Activated gamma-delta T cell treated with Interleukin-2 at 50 U/mL for 16 hours (primary cell): ENCODE data around the gene EFHD1.
A peak's percentile ranks its signal among the peaks of the same experiment; 100 is the strongest.
"Not testable (repeated sequence)": the region's sequence is repeated elsewhere in the genome, so short reads cannot be mapped to it uniquely, and the experiment has no call there.

Experiments used
- DNase-seq: peaks from one replicate; pipeline ENCODE4 v3.0.0-alpha.2; 2020

Gene EFHD1

DNA sequence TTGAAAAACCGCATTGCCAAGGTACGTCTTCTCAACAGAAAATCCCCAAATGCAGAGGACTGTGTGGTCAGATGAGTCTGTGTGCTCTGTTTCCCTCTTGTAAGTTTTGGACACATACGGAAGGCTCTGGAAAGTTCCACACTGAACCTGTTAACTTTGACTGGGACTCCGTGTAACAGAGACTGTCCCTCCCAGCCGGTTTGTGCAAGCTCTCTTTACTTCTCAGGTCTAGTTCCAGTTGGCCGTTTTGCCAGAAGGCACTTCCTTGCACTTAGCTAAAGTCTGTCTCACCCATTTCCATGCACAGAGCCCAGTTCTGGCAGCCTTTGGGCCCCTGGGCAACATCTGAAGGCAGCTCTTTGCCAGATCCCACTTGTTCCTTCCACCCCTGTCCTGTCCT is 22.0 kb downstream of the EFHD1 start:
- DNase-seq: no peak

DNA sequence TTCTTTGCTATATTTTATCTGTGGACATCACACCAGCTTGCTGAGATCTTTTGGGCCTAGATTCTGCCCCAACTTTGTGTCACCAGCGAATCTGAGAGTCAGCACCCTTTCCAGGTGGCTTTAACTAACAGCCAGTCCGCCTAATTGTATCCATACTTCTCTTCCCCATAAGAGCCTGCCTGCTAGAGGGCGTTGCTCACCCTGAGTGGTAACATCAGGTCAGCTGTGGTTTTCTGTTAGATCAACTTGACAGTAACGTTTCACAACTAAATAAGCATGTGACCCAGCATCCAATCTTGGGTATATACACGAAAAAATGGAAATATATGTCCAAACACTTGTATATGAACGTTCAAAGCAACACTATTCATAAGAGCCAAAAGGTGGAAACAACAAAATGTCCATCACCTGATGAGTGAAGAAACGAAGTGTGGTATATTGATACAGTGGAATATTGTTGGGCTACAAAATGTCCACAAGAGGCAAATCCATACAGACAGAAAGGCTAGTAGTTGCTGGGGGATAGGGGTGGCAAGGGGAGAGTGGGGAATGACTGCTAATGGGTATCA is 24.9 kb downstream of the EFHD1 start:
- no peak for DNase-seq

DNA sequence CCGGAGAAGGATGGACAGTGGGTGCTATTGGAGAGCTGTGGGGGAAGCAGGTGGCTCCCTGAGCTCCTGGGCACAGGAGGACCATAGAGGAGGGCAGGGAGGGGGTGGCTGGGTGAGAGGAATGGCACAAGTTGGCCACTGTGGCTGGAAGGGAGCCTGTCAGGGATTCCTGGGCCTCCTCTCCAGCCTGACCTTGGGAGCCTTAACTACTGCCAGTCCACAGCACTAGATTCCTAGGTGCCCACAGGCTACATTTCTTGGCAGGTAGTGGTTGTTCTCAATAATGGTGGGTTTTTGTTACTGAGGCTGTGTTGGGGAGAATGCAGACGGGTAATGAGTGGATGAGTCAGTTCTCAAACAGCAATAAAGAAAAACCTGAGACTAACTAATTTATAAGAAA is 26.0 kb downstream of the EFHD1 start:
- DNase-seq: no peak

DNA sequence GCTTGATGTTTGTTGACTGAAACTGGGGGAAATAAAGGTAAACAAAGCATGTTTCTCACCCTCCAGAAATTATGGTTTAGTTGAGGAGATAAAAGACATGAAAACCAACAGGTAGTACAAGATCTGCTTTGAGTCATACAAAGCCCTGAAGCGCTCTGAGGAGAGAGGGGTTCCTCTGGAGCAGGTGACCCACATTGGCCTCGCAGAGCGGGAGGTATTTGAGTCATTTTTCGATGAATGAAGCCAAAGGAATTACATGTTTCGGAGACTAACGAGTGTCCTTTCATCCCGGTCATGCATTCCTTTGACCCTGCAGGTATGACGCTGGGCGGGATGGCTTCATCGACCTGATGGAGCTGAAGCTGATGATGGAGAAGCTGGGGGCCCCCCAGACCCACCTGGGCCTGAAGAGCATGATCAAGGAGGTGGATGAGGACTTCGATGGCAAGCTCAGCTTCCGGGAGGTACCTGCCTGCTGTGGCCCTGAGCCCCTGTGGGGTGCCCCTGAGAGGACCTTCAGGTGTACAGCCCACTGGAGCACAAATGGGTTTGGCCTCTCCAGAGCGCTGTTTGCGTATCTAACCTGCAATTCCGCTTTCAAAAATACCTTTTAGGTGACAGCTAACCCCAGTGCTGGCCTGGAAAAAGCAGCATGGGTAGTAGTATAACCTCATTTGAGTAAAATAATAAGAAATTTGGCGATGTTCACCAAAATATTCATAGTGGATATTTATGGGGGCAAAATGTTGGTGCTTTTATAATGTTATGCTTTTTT is 29.3 kb downstream of the EFHD1 start:
- no peak for DNase-seq

DNA sequence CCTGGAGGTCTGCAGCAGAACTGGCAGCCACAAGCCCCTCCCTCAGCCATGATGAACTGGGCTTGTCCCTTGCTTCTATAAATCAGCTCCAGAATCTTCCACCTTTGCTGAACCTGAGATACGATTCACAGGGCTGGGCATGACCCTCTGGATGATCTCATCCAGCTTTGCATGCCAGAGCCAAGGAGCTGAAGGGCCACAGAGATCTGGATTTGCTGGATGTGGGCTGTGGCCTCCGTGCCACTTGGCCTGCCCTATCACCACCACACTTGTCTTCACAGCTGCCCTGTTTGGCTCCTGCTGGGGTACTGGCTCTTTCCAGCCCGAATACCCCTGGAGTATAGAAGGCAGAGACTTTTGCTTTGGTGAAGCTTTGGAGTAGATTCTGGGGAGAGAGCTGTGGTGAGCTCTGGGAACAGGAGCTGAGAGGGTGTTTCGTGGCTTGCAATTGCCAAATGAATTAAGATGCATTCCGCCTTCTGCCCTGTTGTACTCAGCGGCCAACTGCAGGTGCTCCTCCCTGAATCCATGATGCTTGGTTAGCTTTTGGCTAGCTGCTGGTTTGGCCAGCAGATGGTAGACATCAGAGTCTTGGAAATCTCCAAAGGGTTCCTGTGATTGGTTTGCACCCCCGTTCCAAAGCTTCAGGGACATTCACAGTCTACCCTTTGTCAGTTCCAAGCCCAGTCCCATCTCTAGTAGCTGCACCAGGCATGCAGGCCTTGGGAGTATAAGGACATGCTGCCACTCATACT is 32.8 kb downstream of the EFHD1 start:
- DNase-seq: no peak

DNA sequence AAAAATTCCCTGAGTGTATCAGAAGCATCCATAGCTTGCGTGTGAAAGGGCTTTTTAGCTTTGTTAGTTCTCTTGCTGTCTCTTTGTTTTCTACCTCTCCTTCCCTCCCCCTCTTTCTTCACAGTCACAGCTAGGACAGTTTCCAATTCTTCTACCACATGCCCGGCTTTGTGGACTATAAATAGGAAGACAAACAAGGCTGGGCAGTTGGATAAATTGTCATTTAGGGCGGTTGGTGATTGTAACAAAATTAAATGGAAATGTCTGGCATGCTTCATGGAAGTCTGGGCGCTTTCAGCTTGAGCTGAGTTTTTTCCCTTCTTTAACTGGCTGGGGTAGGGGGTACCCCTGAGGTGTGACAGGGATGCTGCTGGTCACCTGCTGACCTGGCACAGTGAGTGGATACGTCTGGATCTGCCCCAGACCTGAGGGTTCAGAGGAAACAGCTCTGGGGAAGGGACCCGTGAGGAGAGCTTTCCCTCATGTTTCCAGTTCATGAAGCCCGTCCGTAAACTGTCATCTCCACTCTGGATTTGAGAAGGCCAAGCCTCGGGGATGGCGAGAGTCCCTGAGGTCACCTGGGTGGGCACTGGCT is 34.7 kb downstream of the EFHD1 start:
- DNase-seq: no peak

DNA sequence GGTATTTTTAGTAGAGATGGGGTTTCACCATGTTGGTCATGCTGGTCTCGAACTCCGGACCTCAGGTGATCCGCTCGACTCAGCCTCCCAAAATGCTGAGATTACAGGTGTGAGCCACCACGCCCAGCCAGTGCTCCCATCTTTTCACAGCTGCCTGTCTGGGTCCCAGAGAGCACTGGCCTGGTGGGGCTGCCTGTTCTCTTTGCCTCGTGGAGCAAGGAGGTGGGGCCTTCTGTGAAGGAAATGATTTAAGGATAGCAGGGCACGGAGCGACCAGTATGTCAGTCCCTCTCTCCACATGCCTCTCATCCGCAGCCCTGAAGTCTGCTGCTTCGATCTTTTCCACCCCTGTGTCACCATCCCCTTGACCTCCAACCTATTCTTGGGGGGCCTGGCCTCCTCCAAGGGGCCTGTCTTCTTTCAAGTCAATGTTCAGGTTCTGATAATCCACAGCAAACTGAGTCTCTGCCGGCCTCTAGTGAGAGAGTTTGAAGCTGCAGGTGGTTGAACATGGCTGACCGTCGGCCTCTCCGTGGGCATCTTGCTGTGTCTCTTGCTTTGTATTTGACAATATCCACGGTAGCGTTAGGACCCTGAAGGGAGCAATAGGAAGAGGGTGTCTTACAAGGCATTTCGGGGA is 35.5 kb downstream of the EFHD1 start:
- DNase-seq: no peak

DNA sequence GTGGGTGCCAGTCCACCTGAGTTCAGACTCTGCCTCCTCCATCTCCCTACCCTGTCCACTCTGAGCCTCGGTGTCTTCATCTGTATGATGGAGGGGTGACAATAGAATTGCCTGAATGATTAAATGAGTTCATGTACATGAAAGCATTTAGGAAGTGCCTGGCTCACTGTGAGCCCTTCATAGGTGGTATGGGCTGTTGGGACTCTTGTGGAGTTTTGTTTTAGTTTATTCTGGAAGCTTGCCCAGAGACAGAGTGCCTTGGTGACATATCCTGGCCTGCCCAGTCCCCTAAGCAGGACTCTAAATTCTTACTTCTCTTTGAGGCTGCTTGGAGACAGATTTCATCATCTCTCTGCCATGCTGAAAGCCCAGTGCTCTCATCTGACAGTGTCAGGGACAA is 39.2 kb downstream of the EFHD1 start:
- DNase-seq: no peak

DNA sequence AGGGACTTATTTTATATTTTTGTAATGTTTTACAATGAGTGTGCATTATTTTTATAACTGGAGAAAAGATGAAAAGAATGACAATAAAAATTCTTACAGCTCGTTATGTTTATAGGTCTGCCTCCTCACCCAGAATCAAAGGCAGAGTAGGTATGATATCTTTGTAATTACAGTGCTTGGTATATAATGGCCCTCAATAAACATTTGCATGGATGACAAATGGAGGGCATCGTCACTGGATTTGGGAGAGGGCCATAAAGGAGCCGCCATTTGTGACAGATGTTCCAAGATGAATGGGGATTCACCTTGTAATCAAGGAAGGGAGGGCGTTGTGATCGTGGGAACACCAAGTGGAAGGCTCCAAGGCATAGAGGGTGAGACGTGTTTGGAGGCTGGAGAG is 41.1 kb downstream of the EFHD1 start:
- DNase-seq: no peak

DNA sequence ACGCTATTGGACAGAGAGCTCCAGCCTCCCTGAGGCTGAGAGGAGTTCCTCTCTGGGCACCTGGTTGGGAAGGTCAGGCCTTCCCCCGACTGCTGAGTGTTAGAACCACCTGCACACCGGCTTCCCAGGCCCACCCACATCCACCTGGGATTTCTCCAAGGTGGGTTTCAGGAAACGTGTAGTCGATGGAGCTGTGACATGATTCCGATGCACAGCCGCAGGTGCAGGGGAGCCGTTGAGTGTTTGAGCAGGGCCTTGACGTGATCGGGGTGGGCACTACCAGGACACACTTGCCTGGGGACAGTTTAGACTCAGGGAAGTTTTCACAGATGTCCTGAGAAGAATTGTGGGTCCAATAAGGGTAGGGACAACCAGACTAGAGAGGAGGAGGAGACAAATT is 42.0 kb downstream of the EFHD1 start:
- DNase-seq: no peak

DNA sequence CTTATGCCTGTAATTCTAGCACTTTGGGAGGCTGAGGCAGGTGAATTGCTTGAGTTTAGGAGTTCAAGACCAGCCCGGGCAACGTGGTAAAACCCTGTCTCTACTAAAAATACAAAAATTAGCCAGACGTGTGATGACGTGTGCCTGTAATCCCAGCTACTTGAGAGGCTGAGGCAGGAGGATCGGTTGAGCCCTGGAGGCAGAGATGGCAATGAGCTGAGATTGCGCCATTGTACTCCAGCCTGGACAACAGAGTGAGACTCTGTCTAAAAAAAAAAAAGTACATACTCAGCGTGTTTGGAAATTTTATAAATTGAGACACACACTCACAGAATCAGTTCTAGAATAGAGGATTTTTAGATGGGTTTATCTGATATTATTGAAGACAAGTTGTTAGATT is 46.6 kb downstream of the EFHD1 start:
- no peak for DNase-seq

DNA sequence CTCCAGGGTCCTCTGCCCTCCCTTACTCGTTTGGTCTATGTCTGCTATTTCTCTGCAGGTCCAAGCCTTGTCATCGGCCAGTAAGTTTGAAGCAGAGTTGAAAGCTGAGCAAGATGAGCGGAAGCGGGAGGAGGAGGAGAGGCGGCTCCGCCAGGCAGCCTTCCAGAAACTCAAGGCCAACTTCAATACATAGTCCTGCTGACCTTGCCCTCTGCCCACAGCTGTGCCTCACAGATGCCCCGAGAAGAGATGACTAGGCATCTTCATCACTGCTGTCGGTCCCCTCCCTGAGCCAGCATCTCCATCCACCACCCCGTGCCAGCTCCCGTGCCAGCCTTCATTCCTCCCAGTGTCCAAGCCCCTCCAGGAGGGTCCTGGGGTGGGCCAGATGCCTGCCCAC is 48.1 kb downstream of the EFHD1 start:
- DNase-seq: no peak

DNA sequence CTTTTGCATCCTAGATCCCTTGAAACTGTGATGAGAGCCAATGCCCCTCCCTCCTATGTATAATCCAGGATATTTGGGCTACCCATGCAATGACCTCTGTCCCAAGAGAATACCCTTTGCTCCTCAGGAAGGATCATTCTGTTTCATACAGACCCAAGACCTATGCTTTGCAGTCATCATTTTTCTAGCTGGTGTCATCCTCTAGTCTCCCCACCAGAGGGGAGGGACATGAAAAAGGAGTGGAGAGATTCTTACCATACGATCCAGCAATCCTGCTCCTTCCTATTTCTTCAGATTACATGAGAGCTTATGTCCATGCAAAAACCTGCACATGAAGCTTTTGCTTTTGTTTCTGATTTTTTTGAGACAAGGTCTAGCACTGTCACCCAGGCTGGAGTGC is 50.0 kb downstream of the EFHD1 start:
- no peak for DNase-seq

DNA sequence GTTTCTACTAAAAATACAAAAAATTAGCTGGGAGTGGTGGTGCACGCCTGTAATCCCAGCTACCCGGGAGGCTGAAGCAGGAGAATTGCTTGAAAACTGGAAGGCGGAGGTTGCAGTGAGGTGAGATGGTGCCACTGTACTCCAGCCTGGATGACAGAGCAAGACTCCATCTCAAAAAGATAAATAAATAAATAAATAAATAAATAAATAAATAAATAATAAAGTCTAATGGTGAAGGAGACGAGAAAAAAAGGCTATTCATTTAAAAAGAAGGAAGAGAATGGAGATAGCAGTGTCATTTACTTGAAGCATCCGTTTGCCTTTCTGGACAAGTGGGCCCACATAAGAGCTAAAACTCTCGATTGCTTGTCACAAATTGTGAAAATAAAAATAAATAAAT is 52.0 kb downstream of the EFHD1 start:
- not testable (repeated sequence) for DNase-seq

DNA sequence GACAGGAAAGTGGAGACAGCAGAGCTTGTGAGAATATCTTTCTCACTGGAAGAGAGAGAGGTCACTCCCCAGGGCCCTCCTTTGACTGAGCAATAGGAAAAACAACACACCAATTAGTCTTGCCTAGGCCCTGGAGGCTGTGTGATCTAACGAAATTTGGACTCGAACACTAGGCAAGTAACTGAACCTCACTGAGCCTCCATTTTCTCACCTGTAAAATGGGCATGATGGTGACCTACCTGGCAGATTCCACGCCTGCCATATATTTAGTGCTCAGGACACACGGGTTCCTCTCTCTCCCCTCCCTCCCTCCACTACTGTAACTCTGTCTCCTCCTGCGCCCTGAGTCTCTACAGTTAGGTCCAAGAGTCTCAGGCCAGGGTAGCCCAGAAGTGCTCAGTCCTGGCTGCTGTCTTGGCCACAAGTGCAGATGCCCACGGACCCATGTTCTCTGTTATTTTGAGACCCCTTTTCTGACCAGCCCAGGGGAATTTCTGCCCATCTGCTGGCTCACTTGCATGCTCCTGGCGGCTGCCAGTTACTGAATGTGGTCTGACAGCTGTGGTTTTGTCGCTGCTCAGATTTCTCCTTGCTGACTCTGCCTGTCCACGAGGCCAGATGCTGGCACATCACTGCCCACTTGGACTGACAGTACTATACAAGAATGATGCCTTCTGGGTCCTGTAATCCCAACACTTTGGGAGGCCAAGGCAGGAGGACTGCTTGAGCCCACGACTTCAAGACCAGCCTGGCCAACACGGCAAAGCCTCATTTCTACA is 54.2 kb downstream of the EFHD1 start:
- no peak for DNase-seq

DNA sequence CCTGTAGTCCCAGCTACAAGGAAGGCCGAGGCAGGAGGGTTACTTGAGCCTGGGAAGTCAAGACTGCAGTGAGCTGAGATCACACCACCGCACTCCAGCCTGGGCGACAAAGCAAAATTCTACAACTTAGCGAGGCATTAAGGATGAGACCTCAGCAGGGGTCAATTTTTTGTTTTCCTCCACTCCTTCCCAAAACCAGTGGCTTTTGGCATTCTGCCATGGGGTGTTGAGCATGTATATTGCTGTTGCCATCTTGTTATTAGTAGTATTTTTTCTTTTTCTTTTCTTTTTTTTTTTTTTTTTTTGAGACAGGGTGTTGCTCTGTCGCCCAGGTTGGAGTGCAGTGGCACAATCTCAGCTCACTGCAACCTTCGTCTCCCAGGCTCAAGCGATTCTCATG is 54.8 kb downstream of the EFHD1 start:
- DNase-seq: no peak

DNA sequence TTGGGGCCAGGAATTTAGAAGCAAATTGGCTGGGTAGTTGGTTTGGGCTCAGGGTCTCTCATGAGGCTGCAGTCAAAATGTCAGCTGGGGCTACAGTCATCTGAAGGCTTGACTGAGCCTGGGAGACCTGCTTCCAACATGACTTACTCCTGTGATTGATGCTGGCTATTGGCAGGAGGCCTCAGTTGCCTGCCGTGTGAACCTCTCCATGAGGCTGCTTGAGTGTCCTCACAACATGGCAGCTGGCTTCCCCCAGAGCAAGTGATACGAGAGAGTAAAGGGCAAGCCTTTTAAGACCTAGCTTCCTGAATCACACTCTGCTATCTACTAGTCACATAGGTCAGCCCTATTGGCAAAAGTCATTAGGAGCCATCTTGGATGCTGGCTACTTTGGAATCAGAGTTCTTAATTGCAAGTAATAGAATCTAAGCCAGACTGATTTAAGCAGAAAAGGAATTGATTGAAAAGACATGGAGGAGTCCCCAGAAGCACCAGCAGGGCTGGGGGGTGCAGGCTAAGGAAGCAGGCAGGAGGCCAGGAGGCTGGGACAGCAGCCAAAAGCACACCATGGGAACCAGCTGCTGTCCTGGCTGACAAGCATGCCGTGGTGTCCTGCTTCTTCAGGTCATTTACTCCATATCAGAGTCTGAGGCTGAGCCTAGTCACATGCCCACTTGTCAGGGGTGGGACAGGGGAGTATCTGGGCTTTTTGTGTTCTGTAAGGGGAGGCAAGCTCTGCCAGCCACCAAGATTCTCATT is 55.9 kb downstream of the EFHD1 start:
- no peak for DNase-seq

DNA sequence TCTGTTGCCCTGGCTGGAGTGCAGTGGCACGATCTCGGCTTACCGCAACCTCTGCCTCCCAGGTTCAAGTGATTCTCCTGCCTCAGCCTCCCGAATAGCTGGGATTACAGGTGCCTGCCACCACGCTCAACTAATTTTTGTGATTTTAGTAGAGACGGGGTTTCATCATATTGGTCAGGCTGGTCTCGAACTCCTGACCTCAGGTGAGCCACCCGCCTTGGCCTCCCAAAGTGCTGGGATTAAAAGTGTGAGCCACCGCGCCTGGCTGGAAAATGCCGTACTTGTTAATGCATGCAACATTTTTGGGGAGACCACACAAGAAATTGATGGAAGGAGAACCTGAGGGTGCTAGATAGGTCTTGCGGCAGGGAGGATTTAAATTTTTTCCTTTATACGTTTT is 57.7 kb downstream of the EFHD1 start:
- DNase-seq: not testable (repeated sequence)

DNA sequence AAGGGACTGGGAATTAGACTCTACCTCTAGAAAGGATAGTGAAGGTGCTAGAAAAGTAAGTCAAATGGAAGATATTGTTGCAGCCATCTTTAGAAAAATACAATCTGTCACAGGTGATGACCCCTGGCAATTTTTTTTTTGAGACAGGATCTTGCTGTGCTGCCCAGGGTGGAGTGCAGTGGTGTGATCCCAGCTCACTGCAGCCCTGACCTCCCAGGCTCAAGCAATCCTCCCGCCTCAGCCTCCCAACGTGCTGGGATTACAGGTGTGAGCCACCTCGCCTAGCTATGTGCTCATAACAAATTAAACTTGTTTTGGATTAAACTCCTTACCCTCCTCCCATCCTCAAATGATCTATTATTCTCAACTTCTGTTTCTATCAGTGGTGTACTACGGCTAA is 59.9 kb downstream of the EFHD1 start:
- DNase-seq: no peak

DNA sequence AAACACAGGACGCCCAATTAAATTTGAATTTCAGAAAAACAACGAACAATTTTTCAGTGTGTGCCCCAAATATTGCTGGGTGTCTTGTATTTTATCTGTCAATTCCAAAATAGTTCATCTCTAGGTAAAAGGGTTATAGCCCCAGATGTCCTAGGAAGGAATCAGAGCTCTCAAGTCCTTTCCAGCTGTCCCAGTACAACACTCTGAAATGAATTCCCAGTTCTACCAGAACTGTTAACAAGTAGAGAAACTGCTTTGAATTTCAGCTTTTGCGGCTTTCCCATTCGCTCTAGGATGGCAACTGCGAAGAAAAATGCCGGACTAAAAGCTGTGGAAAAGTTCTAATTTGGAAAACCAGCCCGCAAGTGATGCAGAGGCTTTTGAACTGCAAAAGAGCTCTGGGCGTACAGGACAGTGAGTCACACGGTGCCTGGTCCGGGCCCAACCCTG is 63.2 kb downstream of the EFHD1 start:
- no peak for DNase-seq

DNA sequence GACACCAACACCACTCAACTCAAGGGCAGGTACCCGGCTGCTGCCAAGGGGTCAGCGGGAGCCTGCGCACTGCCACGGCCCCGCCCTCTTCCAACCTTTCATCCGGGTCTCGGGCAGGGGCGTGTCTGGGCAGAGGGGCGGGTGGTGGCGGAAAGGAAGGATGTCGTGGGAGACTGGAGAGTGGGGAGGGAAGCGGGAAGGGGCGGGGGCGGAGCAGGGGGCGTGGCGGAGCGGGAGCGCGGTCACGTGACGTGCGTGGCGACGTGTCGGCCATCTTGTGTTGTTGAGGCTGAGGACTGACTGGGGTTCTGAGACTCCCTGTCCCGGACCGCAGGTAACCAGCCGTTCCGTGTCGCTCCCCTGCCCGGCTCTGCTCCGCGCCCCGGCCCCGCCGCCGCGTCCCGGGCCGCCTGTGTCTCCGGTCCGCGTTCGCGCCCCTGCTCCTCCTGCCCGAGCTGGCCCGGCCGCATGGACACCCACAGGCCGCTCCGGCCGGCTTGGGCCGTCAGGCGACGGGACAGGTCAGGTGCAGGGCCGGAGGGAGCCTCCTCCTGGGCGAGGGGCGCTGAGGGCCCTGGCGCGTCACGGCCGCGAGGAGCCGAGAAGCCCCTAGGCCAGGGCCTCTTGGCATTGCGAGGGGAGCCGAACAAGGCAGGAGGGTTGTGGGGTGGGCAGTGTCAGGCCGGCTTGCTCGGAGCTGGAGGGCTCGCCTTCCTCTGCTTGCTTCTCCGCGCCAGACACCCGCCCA is 63.8 kb downstream of the EFHD1 start, which contains the start of gene GIGYF2:
GIGYF2 (plus strand) TSS at position 273 of the 748 bp plus-strand sequence. CDS start 37,867 bp downstream, outside the sequence.
- peak; percentile 89 for DNase-seq
